ENCODE measurements around the gene PDXK.
A peak's percentile ranks its signal among the peaks of the same experiment; 100 is the strongest.

Gene PDXK

GRCh38 chr21:43783098-43783700 lies 64.3 kb downstream of the PDXK start:
- DNase-seq: no peak

GRCh38 chr21:43785134-43785533 lies 66.2 kb downstream of the PDXK start:
- DNase-seq: no peak

- no peak for DNase-seq
Measured at GRCh38 chr21:43786300-43786806, 67.4 kb downstream of the PDXK start.

- no peak for DNase-seq
Measured at GRCh38 chr21:43786807-43787440, 68.0 kb downstream of the PDXK start.

GRCh38 chr21:43789276-43790009 lies 70.5 kb downstream of the PDXK start, which contains the start of gene RRP1:
TSS of gene RRP1 (plus strand) at chr21:43789577. CDS start at chr21:43789630, 53 bp downstream.
- peak; percentile 52 to 78 for DNase-seq

- DNase-seq: no peak
Measured at GRCh38 chr21:43790010-43790524, 71.1 kb downstream of the PDXK start.

- no peak for DNase-seq
Measured at GRCh38 chr21:43792406-43792805, 73.5 kb downstream of the PDXK start.

GRCh38 chr21:43793243-43793642 lies 74.3 kb downstream of the PDXK start:
- no peak for DNase-seq

GRCh38 chr21:43794311-43794710 lies 75.4 kb downstream of the PDXK start:
- DNase-seq: no peak

GRCh38 chr21:43794857-43795256 lies 75.9 kb downstream of the PDXK start:
- no peak for DNase-seq

- no peak for DNase-seq
Measured at GRCh38 chr21:43797415-43797814, 78.5 kb downstream of the PDXK start.

- no peak for DNase-seq
Measured at GRCh38 chr21:43797925-43798715, 79.2 kb downstream of the PDXK start.

- no peak for DNase-seq
Measured at GRCh38 chr21:43799301-43799840, 80.4 kb downstream of the PDXK start.

GRCh38 chr21:43800124-43800523 lies 81.2 kb downstream of the PDXK start:
- DNase-seq: no peak

- no peak for DNase-seq
Measured at GRCh38 chr21:43800566-43800965, 81.6 kb downstream of the PDXK start.

- DNase-seq: no peak
Measured at GRCh38 chr21:43801006-43801783, 82.3 kb downstream of the PDXK start.

- no peak for DNase-seq
Measured at GRCh38 chr21:43802713-43803313, 83.9 kb downstream of the PDXK start.

GRCh38 chr21:43803558-43804300 lies 84.8 kb downstream of the PDXK start:
- no peak for DNase-seq

- no peak for DNase-seq
Measured at GRCh38 chr21:43805275-43805800, 86.4 kb downstream of the PDXK start.

GRCh38 chr21:43806017-43806710 lies 87.2 kb downstream of the PDXK start:
- no peak for DNase-seq
